ENCODE data around the gene WDR45B.

Gene WDR45B

GRCh38 chr17:82675476-82676245 lies 27.4 kb upstream of the WDR45B start:
- no peak for DNase-seq

- DNase-seq, result no peak
These were observed 26.6 kb upstream of the WDR45B start for GRCh38 chr17:82674656-82675475.

- DNase-seq, result no peak
These were observed 22.6 kb upstream of the WDR45B start for GRCh38 chr17:82670661-82671450.

- peak; percentile 31 for DNase-seq
These were observed 20.4 kb upstream of the WDR45B start for GRCh38 chr17:82668631-82669099.

- DNase-seq, result no peak
These were observed 19.9 kb upstream of the WDR45B start for GRCh38 chr17:82668024-82668630.

GRCh38 chr17:82667668-82668000 lies 19.4 kb upstream of the WDR45B start:
- DNase-seq, result no peak

- no peak for DNase-seq
These were observed 18.9 kb upstream of the WDR45B start for GRCh38 chr17:82666931-82667667.

- no peak for DNase-seq
These were observed 17.6 kb upstream of the WDR45B start for GRCh38 chr17:82665891-82666290.

- no peak for DNase-seq
These were observed 17.0 kb upstream of the WDR45B start for GRCh38 chr17:82665217-82665616.

GRCh38 chr17:82664701-82665182 lies 16.5 kb upstream of the WDR45B start:
- no peak for DNase-seq

- DNase-seq, result no peak
These were observed 16.0 kb upstream of the WDR45B start for GRCh38 chr17:82664276-82664575.

GRCh38 chr17:82663381-82664275 lies 15.4 kb upstream of the WDR45B start:
- DNase-seq, result no peak

GRCh38 chr17:82662711-82663261 lies 14.5 kb upstream of the WDR45B start:
- DNase-seq, result no peak

GRCh38 chr17:82661717-82662683 lies 13.8 kb upstream of the WDR45B start:
- DNase-seq, result no peak

- DNase-seq, result no peak
These were observed 11.6 kb upstream of the WDR45B start for GRCh38 chr17:82659886-82660285.

GRCh38 chr17:82658796-82659452 lies 10.7 kb upstream of the WDR45B start:
- no peak for DNase-seq

GRCh38 chr17:82658331-82658730 lies 10.1 kb upstream of the WDR45B start:
- DNase-seq, result no peak

GRCh38 chr17:82657926-82658325 lies 9.7 kb upstream of the WDR45B start:
- DNase-seq, result no peak

GRCh38 chr17:82656266-82656665 lies 8.0 kb upstream of the WDR45B start:
- no peak for DNase-seq
